GM10248 (cell line): Measurements from ENCODE around the gene MGLL.

ENCODE experiments used
- CTCF ChIA-PET: fragments of 300-600 bp; sonication (Branson Sonifier 250); formaldehyde crosslinking; extraction: SDS; loops from one replicate; lab custom pipeline; 2021; ENCODE audit warnings: antibody characterized with exemption; lab: Yijun Ruan, JAX
- POLR2A ChIA-PET: fragments of 350-650 bp; sonication (Branson Sonifier 250); formaldehyde crosslinking; extraction: SDS; loops from one replicate; lab custom pipeline; 2020; ENCODE audit warnings: antibody characterized with exemption; lab: Yijun Ruan, JAX
- DNase-seq: peaks from one replicate; pipeline ENCODE4 v3.0.0; 2012; ENCODE audit errors: extremely low spot score
- CTCF ChIP-seq: IDR thresholded peaks from 2 replicates; pipeline ENCODE4 v1.5.1; 2012; ENCODE audit warnings: mild to moderate bottlenecking, low read depth; ENCODE audit errors: extremely low read depth, missing control alignments, control extremely low read depth

Gene MGLL

GRCh38 chr3:127699416-127700300, 122.7 kb downstream of the MGLL start:
- DNase-seq: no peak
- ChIA-PET POLR2A (no interaction called here), CTCF (interaction anchor here (1.5 kb wide), 1 partner anchor 24 kb away, joined by 5 read pairs; no protein-coding TSS in a partner anchor)
- no peak for TF ChIP-seq CTCF

DNA sequence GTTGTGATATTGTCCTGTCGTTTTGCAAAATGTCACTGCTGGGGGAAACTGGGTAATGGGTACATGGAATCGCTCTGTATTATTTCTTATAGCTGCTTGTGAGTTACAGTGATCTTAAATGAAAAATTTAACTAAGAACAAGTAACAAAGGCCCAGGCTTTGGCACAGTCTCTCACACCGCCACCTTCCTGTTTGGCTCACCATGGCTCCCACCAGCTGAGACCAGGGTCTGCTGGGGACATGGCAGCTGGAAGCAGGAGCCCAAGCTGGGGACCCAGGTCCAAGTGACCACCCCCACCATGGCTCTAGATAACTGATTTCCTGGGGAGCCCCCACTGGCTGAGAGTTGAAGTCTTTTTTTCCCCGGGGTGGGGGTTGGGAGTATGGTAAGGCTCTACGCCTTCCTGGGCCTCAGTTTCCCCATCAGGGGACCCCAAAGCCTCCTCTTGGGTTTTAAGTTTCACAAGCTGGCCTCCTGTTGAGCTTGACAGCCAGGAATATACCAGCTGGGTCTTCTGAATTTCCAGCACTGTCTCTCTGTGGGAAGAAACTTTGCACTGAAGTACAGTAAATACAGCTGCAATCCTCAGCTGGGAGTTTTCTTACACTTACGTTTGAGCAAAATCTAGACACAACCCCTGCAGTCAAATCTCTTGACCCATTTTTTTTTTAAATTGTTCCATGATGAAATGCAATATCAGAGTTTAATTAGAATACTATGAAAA, 123.5 kb downstream of the MGLL start:
- DNase-seq: no peak
- ChIA-PET POLR2A (no interaction called here), CTCF (interaction anchor here (1.5 kb wide), 1 partner anchor 25 kb away, joined by 5 read pairs; no protein-coding TSS in a partner anchor)
- no peak for TF ChIP-seq CTCF

- no peak for TF ChIP-seq CTCF
- no peak for DNase-seq
- CTCF ChIA-PET: interaction anchor here (1.5 to 3.4 kb wide), 2 partner anchors 19 to 26 kb away, joined by 5 to 13 read pairs; no protein-coding TSS in a partner anchor
- POLR2A ChIA-PET: no interaction called here
These were observed 124.0 kb downstream of the MGLL start for GRCh38 chr3:127698286-127698685.

DNA sequence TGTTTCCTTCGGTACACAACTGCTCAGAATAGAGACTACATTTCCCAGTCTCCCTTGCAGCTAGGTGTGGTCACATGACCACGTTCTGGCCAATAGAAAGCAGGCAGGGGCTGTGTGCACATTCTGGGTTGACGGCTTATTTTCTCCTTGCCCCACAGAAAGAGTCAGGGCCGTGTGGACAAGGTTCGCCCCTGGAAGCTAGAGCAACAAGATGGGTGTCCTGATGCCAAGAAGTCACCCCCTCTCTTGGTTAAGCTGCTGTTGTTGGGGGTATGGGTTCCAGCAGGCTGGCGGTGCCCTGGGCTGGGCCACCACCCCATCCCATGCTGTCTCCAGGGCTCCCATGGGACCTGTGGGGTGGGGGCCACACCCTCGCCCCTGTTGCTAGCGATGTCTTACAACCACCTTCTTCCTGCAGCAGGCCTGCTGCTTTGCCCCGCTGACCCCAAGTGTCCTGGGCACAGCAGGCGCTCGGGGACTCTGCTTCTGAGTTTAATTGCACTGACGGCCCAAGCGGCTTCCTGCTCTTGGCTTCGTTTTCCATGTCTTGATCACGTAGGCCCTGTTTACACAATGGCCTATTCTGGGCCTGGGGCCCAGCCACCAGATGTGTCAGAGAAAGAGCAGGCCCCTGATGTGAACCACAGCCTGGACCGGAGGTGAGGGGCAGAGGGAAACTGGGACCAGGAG, 124.6 kb downstream of the MGLL start:
- POLR2A ChIA-PET: no interaction called here
- peak; percentile 70 for DNase-seq
- CTCF ChIA-PET: interaction anchor here (1.3 to 3.4 kb wide), 5 partner anchors 9 to 261 kb away, joined by 4 to 13 read pairs (median 6); no protein-coding TSS in a partner anchor
- TF ChIP-seq CTCF: no peak

DNA sequence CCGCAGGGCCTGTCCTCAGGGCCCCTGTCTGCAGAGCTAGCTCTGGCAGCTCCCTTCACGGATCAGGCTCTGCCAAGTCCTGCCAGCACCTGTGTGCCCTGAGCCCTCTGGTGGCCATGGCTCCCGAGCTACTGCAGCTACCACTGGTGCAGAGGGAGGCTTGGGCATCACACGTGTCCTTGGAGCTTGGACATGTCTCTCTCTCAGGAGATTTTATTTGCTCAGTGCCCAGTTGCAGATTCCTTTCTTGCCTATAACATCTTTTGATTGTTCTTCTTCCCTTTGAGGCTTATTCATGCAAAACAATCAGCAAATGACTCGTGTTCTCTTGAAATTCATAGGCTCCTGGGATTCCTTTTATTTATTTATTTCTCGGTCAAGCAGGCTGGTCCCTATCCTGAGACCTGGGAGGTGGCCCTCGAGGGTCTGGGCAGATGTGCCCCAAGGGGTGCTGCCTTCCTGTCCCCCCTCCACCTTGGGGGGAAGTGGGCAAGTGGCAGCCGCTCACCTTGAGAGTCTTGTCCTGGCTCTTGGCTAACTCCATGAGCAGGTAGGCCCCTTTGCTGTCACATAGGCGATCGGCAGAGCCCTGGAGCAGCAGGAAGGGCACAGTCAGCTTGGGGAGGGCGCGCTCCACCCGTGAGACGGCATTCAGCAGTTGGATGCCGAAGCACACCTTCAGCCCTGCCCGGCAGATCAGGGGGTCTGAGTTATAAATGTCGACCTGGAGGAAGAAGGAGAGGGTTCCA, 127.7 kb downstream of the MGLL start:
- peak; percentile 24 for TF ChIP-seq CTCF
- ChIA-PET POLR2A (no interaction called here), CTCF (interaction anchor here (0.8 to 3.4 kb wide), 7 partner anchors 12 to 266 kb away, joined by 3 to 13 read pairs (median 5); no protein-coding TSS in a partner anchor)
- no peak for DNase-seq
